Choroid plexus epithelial cell (primary cell): ENCODE measurements around the gene GCNT2.

ENCODE experiments used
- DNase-seq: peaks from one replicate; pipeline ENCODE4 v3.0.0-alpha.2; 2010; ENCODE audit warnings: low read depth
- H3K4me3 ChIP-seq: 2 replicates; pipeline ENCODE4 v1.5.1; 2011; ENCODE audit warnings: low read depth, mild to moderate bottlenecking, control low read depth, low read length, moderate library complexity
- TF ChIP-seq, protein P1 (sequence below): conservative IDR thresholded peaks from 2 replicates; pipeline ENCODE4 v1.5.1; 2011; ENCODE audit warnings: low read depth, mild to moderate bottlenecking, control low read depth, inconsistent platforms, low read length, moderate library complexity

GCNT2 gene

DNA sequence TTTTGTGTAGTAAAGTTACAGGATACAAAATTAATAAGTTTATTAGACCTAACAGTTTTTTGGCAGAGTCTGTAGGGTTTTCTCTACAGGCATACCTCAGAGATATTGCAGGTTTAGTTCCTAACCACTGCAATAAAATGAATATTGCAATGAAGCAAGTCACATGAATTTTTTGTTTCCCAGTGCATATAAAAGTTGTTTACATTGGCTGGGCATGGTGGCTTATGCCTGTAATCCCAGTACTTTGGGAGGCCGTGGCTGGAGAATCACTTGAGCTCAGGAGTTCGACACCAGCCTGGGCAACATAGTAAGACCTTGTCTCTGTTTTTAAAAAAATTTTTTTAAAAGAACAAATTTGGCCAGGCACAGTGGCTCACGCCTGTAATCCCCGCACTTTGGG, 157.3 kb downstream of the GCNT2 start:
- TF ChIP-seq, protein P1, sequence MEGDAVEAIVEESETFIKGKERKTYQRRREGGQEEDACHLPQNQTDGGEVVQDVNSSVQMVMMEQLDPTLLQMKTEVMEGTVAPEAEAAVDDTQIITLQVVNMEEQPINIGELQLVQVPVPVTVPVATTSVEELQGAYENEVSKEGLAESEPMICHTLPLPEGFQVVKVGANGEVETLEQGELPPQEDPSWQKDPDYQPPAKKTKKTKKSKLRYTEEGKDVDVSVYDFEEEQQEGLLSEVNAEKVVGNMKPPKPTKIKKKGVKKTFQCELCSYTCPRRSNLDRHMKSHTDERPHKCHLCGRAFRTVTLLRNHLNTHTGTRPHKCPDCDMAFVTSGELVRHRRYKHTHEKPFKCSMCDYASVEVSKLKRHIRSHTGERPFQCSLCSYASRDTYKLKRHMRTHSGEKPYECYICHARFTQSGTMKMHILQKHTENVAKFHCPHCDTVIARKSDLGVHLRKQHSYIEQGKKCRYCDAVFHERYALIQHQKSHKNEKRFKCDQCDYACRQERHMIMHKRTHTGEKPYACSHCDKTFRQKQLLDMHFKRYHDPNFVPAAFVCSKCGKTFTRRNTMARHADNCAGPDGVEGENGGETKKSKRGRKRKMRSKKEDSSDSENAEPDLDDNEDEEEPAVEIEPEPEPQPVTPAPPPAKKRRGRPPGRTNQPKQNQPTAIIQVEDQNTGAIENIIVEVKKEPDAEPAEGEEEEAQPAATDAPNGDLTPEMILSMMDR, result no peak
- no peak overlapping the region for H3K4me3 ChIP-seq
- no peak for DNase-seq
